GM12878 (cell line): ENCODE data around the gene CAMTA1. TPM values are rescaled to one million over a fixed set of nuclear protein-coding genes. Genes with fewer than 3 reads are reported as not detected.

Experiments
- ATAC-seq: fragments of 200-7000 bp; cut with Tn5 transposase; 3 replicates; pipeline ENCODE4 v1.9.1; 2020; ENCODE audit warnings: mild to moderate bottlenecking, moderate library complexity
- BruUV-seq: library from RNA; stranded (reverse); fragments of 400-500 nt; replicated peaks from 2 replicates; lab custom pipeline; 2021; lab: Mats Ljungman, UMichigan
- CTCF ChIA-PET: fragments of 300-600 bp; sonication (Branson Sonifier 250); formaldehyde crosslinking; extraction: SDS; loops from one replicate; lab custom pipeline; 2021; ENCODE audit warnings: inconsistent platforms; lab: Yijun Ruan, JAX
- POLR2A ChIA-PET: fragments of 350-600 bp; formaldehyde crosslinking; extraction: SDS; loops from one replicate; lab custom pipeline; 2021; ENCODE audit warnings: inconsistent platforms; lab: Charles Lee
- RAD21 ChIA-PET: fragments of 300-600 bp; sonication (Branson Sonifier 250); formaldehyde crosslinking; loops from one replicate; lab custom pipeline; 2023; ENCODE audit warnings: antibody characterized with exemption; ENCODE audit not compliant: unreplicated experiment; lab: Charles Lee
- SMC1A ChIA-PET: fragments of 300-600 bp; sonication (Branson Sonifier 250); formaldehyde crosslinking; loops from one replicate; lab custom pipeline; 2023; ENCODE audit not compliant: unreplicated experiment, uncharacterized antibody; lab: Charles Lee
- DNase-seq: peaks from one replicate; pipeline ENCODE4 v3.0.0-alpha.2; 2011; ENCODE audit warnings: low read depth, low spot score
- FAIRE-seq: peaks from 3 replicates; lab custom pipeline; 2011; peaks lifted over from hg19 to GRCh38; lab: Jason Lieb, UNC
- H2AFZ ChIP-seq: 2 replicates; pipeline ENCODE4 v1.6.0; 2011; ENCODE audit warnings: low read depth, low read length, control low read depth; ENCODE audit not compliant: control insufficient read depth
- H3K27ac ChIP-seq: 2 replicates; pipeline ENCODE4 v1.5.1; 2011; ENCODE audit warnings: control low read depth; ENCODE audit not compliant: control insufficient read depth, insufficient read depth
- H3K27me3 ChIP-seq, 2 experiments: replicated peaks in 1 of 2; 2 replicates each; pipeline versions ENCODE4 v1.6.0 to v1.6.1; 2011; ENCODE audit warnings: low read length in 1 of 2; ENCODE audit not compliant: control insufficient read depth in 2 of 2, insufficient read depth in 2 of 2
- H3K36me3 ChIP-seq, 2 experiments: 2 replicates each; pipeline ENCODE4 v1.5.1; 2011; ENCODE audit warnings: low read length in 1 of 2; ENCODE audit not compliant: control insufficient read depth in 2 of 2, insufficient read depth in 2 of 2
- H3K4me1 ChIP-seq: 2 replicates; pipeline ENCODE4 v1.6.1; 2011; ENCODE audit warnings: mild to moderate bottlenecking, low read length, moderate library complexity, mixed read lengths; ENCODE audit not compliant: control insufficient read depth, insufficient read depth
- H3K4me2 ChIP-seq: 2 replicates; pipeline ENCODE4 v1.6.0; 2011; ENCODE audit warnings: control low read depth; ENCODE audit not compliant: control insufficient read depth, insufficient read depth
- H3K4me3 ChIP-seq: fragments of 200-600 bp; sonication (generic); 2 replicates; pipeline ENCODE4 v1.5.1; 2016
- H3K79me2 ChIP-seq: 2 replicates; pipeline ENCODE4 v1.6.0; 2011; ENCODE audit warnings: low read length; ENCODE audit not compliant: control insufficient read depth, insufficient read depth
- H3K9ac ChIP-seq: 2 replicates; pipeline ENCODE4 v1.8.0; 2011; ENCODE audit warnings: low read length, control low read depth, mixed read lengths; ENCODE audit not compliant: control insufficient read depth, insufficient read depth
- H3K9me3 ChIP-seq: replicated peaks from 3 replicates; pipeline ENCODE4 v1.5.1; 2011; ENCODE audit warnings: mild to moderate bottlenecking, low read length; ENCODE audit not compliant: control insufficient read depth, insufficient read depth
- H4K20me1 ChIP-seq: 2 replicates; pipeline ENCODE4 v1.6.0; 2011; ENCODE audit not compliant: control insufficient read depth, insufficient read depth
- ATF7 ChIP-seq: fragments of 450-650 bp; IDR thresholded peaks from 2 replicates; pipeline ENCODE4 v1.6.1; 2016; ENCODE audit warnings: low read depth, mild to moderate bottlenecking
- HSF1 ChIP-seq: fragments of 150-350 bp; IDR thresholded peaks from 2 replicates; pipeline ENCODE4 v1.6.1; 2014; ENCODE audit warnings: mild to moderate bottlenecking, low read depth, low read length
- KAT2A ChIP-seq: conservative IDR thresholded peaks from 2 replicates; pipeline ENCODE4 v1.6.1; 2011; ENCODE audit warnings: low read depth, low read length; ENCODE audit not compliant: control insufficient read depth
- MTA3 ChIP-seq: IDR thresholded peaks from 2 replicates; pipeline ENCODE4 v1.6.1; 2012; ENCODE audit warnings: low read length, inconsistent platforms, borderline replicate concordance
- MYB ChIP-seq: fragments of 150-350 bp; IDR thresholded peaks from 2 replicates; pipeline ENCODE4 v1.6.1; 2014; ENCODE audit warnings: mild to moderate bottlenecking, low read depth, low read length, borderline replicate concordance
- NFIC ChIP-seq: IDR thresholded peaks from 2 replicates; pipeline ENCODE4 v1.6.1; 2012; ENCODE audit warnings: low read depth, mild to moderate bottlenecking, inconsistent platforms, low read length, moderate library complexity
- PAX5 ChIP-seq: IDR thresholded peaks from 2 replicates; pipeline ENCODE4 v1.6.1; 2011; ENCODE audit warnings: low read depth, low read length, borderline replicate concordance
- RAD51 ChIP-seq: fragments of 450-650 bp; IDR thresholded peaks from 2 replicates; pipeline ENCODE4 v1.6.1; 2016; ENCODE audit warnings: moderate library complexity, mild to moderate bottlenecking, inconsistent platforms
- RCOR1 ChIP-seq: conservative IDR thresholded peaks from 2 replicates; pipeline ENCODE4 v1.6.1; 2012; ENCODE audit warnings: low read depth, low read length, improper control_type of control experiment
- SPI1 ChIP-seq: IDR thresholded peaks from 2 replicates; pipeline ENCODE4 v1.6.1; 2011; ENCODE audit warnings: low read depth, mild to moderate bottlenecking, low read length, moderate library complexity, borderline replicate concordance; ENCODE audit not compliant: insufficient read depth
- STAT1 ChIP-seq: fragments of 450-650 bp; conservative IDR thresholded peaks from 2 replicates; pipeline ENCODE4 v1.6.1; 2014; ENCODE audit warnings: antibody characterized with exemption, mild to moderate bottlenecking
- YY1 ChIP-seq: IDR thresholded peaks from 2 replicates; pipeline ENCODE4 v1.6.1; 2011; ENCODE audit warnings: low read depth, mild to moderate bottlenecking, low read length
- ZZZ3 ChIP-seq: IDR thresholded peaks from 2 replicates; pipeline ENCODE4 v1.6.1; 2011; ENCODE audit warnings: low read depth; ENCODE audit not compliant: control insufficient read depth, insufficient read length
- WGBS: methylation state at CpG from one replicate; pipeline ENCODE4 v1.1.6; 2016; ENCODE audit warnings: low lambda C conversion rate; ENCODE audit not compliant: insufficient replicate concordance, insufficient coverage; ENCODE audit errors: missing lambda C conversion rate; 5-methylcytosine and 5-hydroxymethylcytosine counted together
- in situ Hi-C: fragments of 300-500 bp; cut with MboI; formaldehyde crosslinking; loops from 9 replicates; pipeline ENCODE4 v1.14.3; 2018; ENCODE audit warnings: mixed read lengths
- intact Hi-C: fragments of 100-400 bp; cut with micrococcal nuclease; formaldehyde crosslinking; loops from one replicate; pipeline ENCODE4 v1.14.2; 2022; ENCODE audit not compliant: unreplicated experiment
- polyA plus RNA-seq, 11 experiments: library from polyadenylated mRNA; depleted of rRNA in 4 of 11; unstranded in 6 of 11; stranded (reverse) in 5 of 11; fragments of >200 nt; fragmentation: Nextera tagmentation in 4 of 11; fragmentation: Illumina TruSeq in 1 of 11; extraction: Ambion mirVana in 4 of 11; extraction: Trizol in 1 of 11; gene quantifications; 1 replicate in 1 of 11; 2 replicates in 10 of 11; pipeline versions ENCODE4 v1.2.1 to v1.2.3, GENCODE V29; 2011 to 2016; ENCODE audit warnings: inconsistent platforms in 2 of 11, missing spikeins in 2 of 11, low read depth in 1 of 11
- total RNA-seq, 4 experiments: library from RNA; depleted of rRNA in 3 of 4; stranded (reverse); fragments of >200 nt in 3 of 4; fragmentation: Illumina TruSeq in 1 of 4; extraction: Trizol in 1 of 4; gene quantifications; 2 replicates each; pipeline versions ENCODE4 v1.2.1 to v1.2.3, GENCODE V29; 2013 to 2021

CAMTA1 gene
- total and polyA plus RNA-seq, 10 of the 15 experiments (the other 5 are each of a cell fraction or from before 2014, with no cell fraction given), result 37.7 to 148 (median 76.4) TPM

GRCh38 chr1:7586031-7586941 lies 801.0 kb downstream of the CAMTA1 start:
- ATAC-seq (no peak), FAIRE-seq (no peak), DNase-seq (no peak)
- WGBS, result 22% methylated on average over 26 of the region's 26 CpGs
- Histone ChIP-seq H4K20me1 (no peaks in the 10 kb centered on the region), H3K36me3 (no peaks in the 10 kb centered on the region), H2AFZ (no peak overlapping the region), H3K4me3 (no peak overlapping the region), H3K27ac (no peak overlapping the region), H3K9me3 (no peaks in the 10 kb centered on the region), H3K79me2 (no peaks in the 10 kb centered on the region), H3K9ac (no peak overlapping the region), H3K4me1 (no peaks in the 10 kb centered on the region), H3K4me2 (no peak overlapping the region), H3K27me3 (peaks cover 0 to 2% of the 10 kb centered on the region in 2 experiments; a peak in 1 of 4 replicates)
- intact Hi-C loops, result no loop called here
- SMC1A ChIA-PET, result no interaction called here
- CTCF ChIA-PET, result no interaction called here
- TF ChIP-seq RAD51 (no peak), KAT2A (no peak), ZZZ3 (no peak), STAT1 (no peak), YY1 (no peak), NFIC (no peak), ATF7 (no peak), MYB (no peak), SPI1 (no peak), PAX5 (no peak), HSF1 (no peak), RCOR1 (no peak), MTA3 (no peak)
- in situ Hi-C loops, result no loop called here
- RAD21 ChIA-PET, result no interaction called here
- POLR2A ChIA-PET, result no interaction called here
- no TSS peak for BruUV-seq
